ENCODE data around the gene CYTH3. TPM values are rescaled to one million over a fixed set of nuclear protein-coding genes. Genes with fewer than 3 reads are reported as not detected.
"Not testable (repeated sequence)": the region's sequence is repeated elsewhere in the genome, so short reads cannot be mapped to it uniquely, and the experiment has no call there.

The CYTH3 gene
- total and polyA plus RNA-seq, 2 experiments from 2014 or later, result 34.2 to 47.1 TPM

GRCh38 chr7:6151994-6152735 lies 120.3 kb downstream of the CYTH3 start:
- Histone ChIP-seq H3K4me3 (no peak overlapping the region), H3K27me3 (replicated peaks; ENCODE audit: insufficient read depth) (no peaks in the 10 kb centered on the region), H3K79me2 (ENCODE audit: insufficient read depth) (no peaks in the 10 kb centered on the region), H3K27ac (no peak overlapping the region), H3F3A (ENCODE audit: insufficient read depth) (0 out of 2 replicates have a peak, but pooled peaks cover 13% of the 10 kb centered on the region), H3K9me3 (ENCODE audit: low read depth) (no peaks in the 10 kb centered on the region), H3K9me2 (ENCODE audit: insufficient read depth) (no peaks in the 10 kb centered on the region), H3K9ac (no peak overlapping the region), H4K20me1 (ENCODE audit: insufficient read depth) (no peaks in the 10 kb centered on the region), H3K4me2 (ENCODE audit: unreplicated experiment) (no peak overlapping the region), H3K36me3 (ENCODE audit: low read depth) (peaks cover 50% of the 10 kb centered on the region; the same call in 1 of the 2 replicates), H3K4me1 (ENCODE audit: insufficient read depth) (no peaks in the 10 kb centered on the region), H2AFZ (no peak overlapping the region)
- 89 to 92% methylated on average over 26 to 29 of the region's 29 CpGs for WGBS, 2 experiments (ENCODE audit: low coverage in 1 of 2, low lambda C conversion rate in 2 of 2, missing lambda C conversion rate in 2 of 2)
- DNase-seq, result no peak
- TF ChIP-seq EZH2 (IDR thresholded peaks at IDR 0.05; ENCODE audit: insufficient read depth, poor library complexity, severe bottlenecking) (no peak), EZH2phosphoT487 (IDR thresholded peaks at IDR 0.05; ENCODE audit: insufficient read depth, low read depth) (no peak)
- in situ Hi-C loops (cut with MboI), result no loop called here

DNA sequence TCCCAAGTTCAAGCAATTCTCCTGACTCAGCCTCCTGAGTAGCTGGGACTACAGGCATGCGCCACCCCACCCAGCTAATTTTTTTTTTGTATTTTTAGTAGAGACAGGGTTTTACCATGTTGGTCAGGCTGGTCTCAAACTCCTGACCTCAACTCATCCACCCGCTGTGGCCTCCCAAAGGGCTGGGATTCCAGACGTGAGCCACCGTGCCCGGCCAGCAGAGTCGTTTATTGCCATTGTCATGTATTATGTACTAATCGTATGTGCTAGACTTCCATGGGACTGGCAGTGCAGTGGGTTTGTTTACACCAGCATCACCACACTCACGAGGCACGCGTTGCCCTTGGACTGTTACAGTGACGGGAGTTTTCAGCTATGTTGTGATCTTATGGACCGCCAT lies 120.9 kb downstream of the CYTH3 start:
- H3K4me1 ChIP-seq (ENCODE audit: insufficient read depth); H3K9me3 ChIP-seq (ENCODE audit: low read depth); H3K4me3 ChIP-seq; H3F3A ChIP-seq (ENCODE audit: insufficient read depth); H3K27me3 ChIP-seq (replicated peaks; ENCODE audit: insufficient read depth); H3K27ac ChIP-seq; in situ Hi-C loops (cut with MboI); H2AFZ ChIP-seq; H3K79me2 ChIP-seq (ENCODE audit: insufficient read depth); H4K20me1 ChIP-seq (ENCODE audit: insufficient read depth); H3K9ac ChIP-seq; H3K4me2 ChIP-seq (ENCODE audit: unreplicated experiment); H3K9me2 ChIP-seq (ENCODE audit: insufficient read depth); DNase-seq: not testable (repeated sequence)
- peaks cover 54% of the 10 kb centered on the region; the same call in 1 of the 2 replicates for H3K36me3 ChIP-seq (ENCODE audit: low read depth)
- 95% methylated on average over 12 of the region's 12 CpGs for whole genome bisulfite sequencing, 2 experiments (ENCODE audit: low coverage in 1 of 2, low lambda C conversion rate in 2 of 2, missing lambda C conversion rate in 2 of 2)

GRCh38 chr7:6149996-6150395 lies 122.4 kb downstream of the CYTH3 start:
- H3K36me3 ChIP-seq (ENCODE audit: low read depth), result peaks cover 55% of the 10 kb centered on the region; the same call in 1 of the 2 replicates
- H3K9me3 ChIP-seq (ENCODE audit: low read depth), result no peaks in the 10 kb centered on the region
- no peaks in the 10 kb centered on the region for H3K79me2 ChIP-seq (ENCODE audit: insufficient read depth)
- H3K9me2 ChIP-seq (ENCODE audit: insufficient read depth), result no peaks in the 10 kb centered on the region
- no peak overlapping the region for H3K27ac ChIP-seq
- TF ChIP-seq EZH2phosphoT487 (IDR thresholded peaks at IDR 0.05; ENCODE audit: insufficient read depth, low read depth), result no peak
- no peak for TF ChIP-seq EZH2 (IDR thresholded peaks at IDR 0.05; ENCODE audit: insufficient read depth, poor library complexity, severe bottlenecking)
- no peak for DNase-seq
- H3K4me1 ChIP-seq (ENCODE audit: insufficient read depth), result no peaks in the 10 kb centered on the region
- H3K9ac ChIP-seq, result no peak overlapping the region
- 0 out of 2 replicates have a peak, but pooled peaks cover 2% of the 10 kb centered on the region for H3F3A ChIP-seq (ENCODE audit: insufficient read depth)
- no peaks in the 10 kb centered on the region for H4K20me1 ChIP-seq (ENCODE audit: insufficient read depth)
- WGBS, 2 experiments (ENCODE audit: low coverage in 1 of 2, low lambda C conversion rate in 2 of 2, missing lambda C conversion rate in 2 of 2), result 89 to 92% methylated on average over 19 of the region's 19 CpGs
- in situ Hi-C loops (cut with MboI), result no loop called here
- no peak overlapping the region for H2AFZ ChIP-seq
- no peak overlapping the region for H3K4me2 ChIP-seq (ENCODE audit: unreplicated experiment)
- H3K27me3 ChIP-seq (replicated peaks; ENCODE audit: insufficient read depth), result no peaks in the 10 kb centered on the region
- no peak overlapping the region for H3K4me3 ChIP-seq

- no peak overlapping the region for H3K4me2 ChIP-seq (ENCODE audit: unreplicated experiment)
- no peak overlapping the region for H3K4me3 ChIP-seq
- no peaks in the 10 kb centered on the region for H3K4me1 ChIP-seq (ENCODE audit: insufficient read depth)
- in situ Hi-C loops (cut with MboI), result no loop called here
- H3K27ac ChIP-seq, result no peak overlapping the region
- TF ChIP-seq EZH2phosphoT487 (IDR thresholded peaks at IDR 0.05; ENCODE audit: insufficient read depth, low read depth) (no peak), EZH2 (IDR thresholded peaks at IDR 0.05; ENCODE audit: insufficient read depth, poor library complexity, severe bottlenecking) (no peak)
- no peaks in the 10 kb centered on the region for H3K9me2 ChIP-seq (ENCODE audit: insufficient read depth)
- H3K9ac ChIP-seq, result no peak overlapping the region
- H2AFZ ChIP-seq, result no peak overlapping the region
- no peaks in the 10 kb centered on the region for H3K27me3 ChIP-seq (replicated peaks; ENCODE audit: insufficient read depth)
- 92% methylated on average over 13 to 20 of the region's 20 CpGs for WGBS, 2 experiments (ENCODE audit: low coverage in 1 of 2, low lambda C conversion rate in 2 of 2, missing lambda C conversion rate in 2 of 2)
- DNase-seq, result no peak
- H4K20me1 ChIP-seq (ENCODE audit: insufficient read depth), result no peaks in the 10 kb centered on the region
- no peaks in the 10 kb centered on the region for H3K9me3 ChIP-seq (ENCODE audit: low read depth)
- no peaks in the 10 kb centered on the region for H3F3A ChIP-seq (ENCODE audit: insufficient read depth)
- H3K36me3 ChIP-seq (ENCODE audit: low read depth), result peaks cover 61% of the 10 kb centered on the region; the same call in 1 of the 2 replicates
- H3K79me2 ChIP-seq (ENCODE audit: insufficient read depth), result no peaks in the 10 kb centered on the region
Measured at GRCh38 chr7:6148724-6149360, 123.6 kb downstream of the CYTH3 start.

Data from GM23248 (cell line).